Umbilical cord (tissue), 2 donors: ENCODE results near the gene ST6GALNAC4. TPM values are rescaled to one million over a fixed set of nuclear protein-coding genes. Genes with fewer than 3 reads are reported as not detected.
A peak's percentile ranks its signal among the peaks of the same experiment; 100 is the strongest.
"Not testable (repeated sequence)": the region's sequence is repeated elsewhere in the genome, so short reads cannot be mapped to it uniquely, and the experiment has no call there.

Experiments used
- DNase-seq: peaks from one replicate; pipeline ENCODE4 v3.0.0-alpha.2; 2015; ENCODE audit warnings: low spot score
- total RNA-seq: library from RNA; depleted of rRNA; stranded (reverse); fragments of >200 nt; gene quantifications from one replicate; pipeline ENCODE4 v1.2.3, GENCODE V29; 2014; ENCODE audit warnings: low replicate concordance; ENCODE audit not compliant: insufficient read depth

The ST6GALNAC4 gene
- total RNA-seq, 1 donor from 2014 or later, result 16.9 TPM

GRCh38 chr9:127886401-127886972 is 30.4 kb downstream of the ST6GALNAC4 start:
- no peak for DNase-seq

GRCh38 chr9:127885508-127886281 is 31.1 kb downstream of the ST6GALNAC4 start:
- DNase-seq, result no peak

GRCh38 chr9:127884976-127885490 is 31.8 kb downstream of the ST6GALNAC4 start:
- DNase-seq, result no peak

DNA sequence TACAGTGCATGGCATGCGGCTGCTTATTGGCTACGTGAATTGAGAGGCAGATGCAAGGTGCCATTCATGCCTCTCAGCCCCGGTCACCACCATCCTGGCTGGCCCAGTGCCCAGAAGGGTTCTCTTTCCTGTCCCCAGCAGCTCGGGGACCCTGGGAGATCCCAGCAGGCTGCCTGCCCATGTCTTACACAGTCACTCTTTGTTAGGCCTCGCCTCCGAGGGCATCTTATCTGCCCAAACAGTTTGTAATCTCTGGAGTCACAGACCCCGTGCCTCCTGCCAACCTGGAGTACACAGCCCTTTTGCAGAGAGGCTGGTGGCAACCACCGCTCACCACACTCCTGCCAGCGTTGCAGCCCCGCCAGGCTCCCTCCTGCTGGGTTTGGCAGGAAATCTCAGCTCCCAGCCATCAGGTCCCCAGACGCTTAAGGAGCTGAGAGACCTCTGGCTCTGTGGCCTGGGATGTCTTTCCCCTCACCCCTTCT is 32.4 kb downstream of the ST6GALNAC4 start:
- no peak for DNase-seq

GRCh38 chr9:127883959-127884358 is 32.9 kb downstream of the ST6GALNAC4 start:
- no peak for DNase-seq

GRCh38 chr9:127881715-127882114 is 35.1 kb downstream of the ST6GALNAC4 start:
- not testable (repeated sequence) for DNase-seq

GRCh38 chr9:127880143-127880542 is 36.7 kb downstream of the ST6GALNAC4 start:
- DNase-seq, result no peak

GRCh38 chr9:127878652-127879390 is 38.0 kb downstream of the ST6GALNAC4 start:
- DNase-seq, result no peak

GRCh38 chr9:127878001-127878651 is 38.7 kb downstream of the ST6GALNAC4 start:
- peak; percentile 69 for DNase-seq

DNA sequence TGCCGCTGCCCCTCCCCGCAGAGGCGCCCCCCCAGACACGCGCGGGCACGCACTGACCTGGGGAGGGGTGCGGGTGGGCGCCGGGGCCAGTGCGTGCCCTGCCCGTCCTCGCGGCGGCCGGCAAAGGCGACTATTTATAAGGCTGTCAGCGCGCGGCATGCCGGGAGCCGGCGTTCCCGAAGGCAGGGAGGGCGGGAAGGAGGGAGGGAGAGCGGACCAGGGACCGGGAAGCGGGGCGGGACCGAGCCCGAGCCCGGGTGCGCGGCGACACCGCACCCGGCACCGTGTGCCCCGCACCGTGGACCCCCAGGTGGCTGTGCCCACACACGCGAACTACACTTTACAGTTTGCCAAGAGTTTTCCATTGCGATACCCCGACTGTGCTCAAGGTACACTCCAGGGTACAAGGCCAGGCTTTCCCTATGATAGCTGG is 39.3 kb downstream of the ST6GALNAC4 start, which contains the start of gene AK1:
AK1 (minus strand) TSS at position 110 of the 433 bp plus-strand sequence. CDS start 3,058 bp downstream, outside the sequence.
- DNase-seq, result peak; percentile 75

- DNase-seq, result no peak
Measured at GRCh38 chr9:127876764-127877562, 39.9 kb downstream of the ST6GALNAC4 start.

GRCh38 chr9:127876026-127876763 is 40.6 kb downstream of the ST6GALNAC4 start:
- no peak for DNase-seq

DNA sequence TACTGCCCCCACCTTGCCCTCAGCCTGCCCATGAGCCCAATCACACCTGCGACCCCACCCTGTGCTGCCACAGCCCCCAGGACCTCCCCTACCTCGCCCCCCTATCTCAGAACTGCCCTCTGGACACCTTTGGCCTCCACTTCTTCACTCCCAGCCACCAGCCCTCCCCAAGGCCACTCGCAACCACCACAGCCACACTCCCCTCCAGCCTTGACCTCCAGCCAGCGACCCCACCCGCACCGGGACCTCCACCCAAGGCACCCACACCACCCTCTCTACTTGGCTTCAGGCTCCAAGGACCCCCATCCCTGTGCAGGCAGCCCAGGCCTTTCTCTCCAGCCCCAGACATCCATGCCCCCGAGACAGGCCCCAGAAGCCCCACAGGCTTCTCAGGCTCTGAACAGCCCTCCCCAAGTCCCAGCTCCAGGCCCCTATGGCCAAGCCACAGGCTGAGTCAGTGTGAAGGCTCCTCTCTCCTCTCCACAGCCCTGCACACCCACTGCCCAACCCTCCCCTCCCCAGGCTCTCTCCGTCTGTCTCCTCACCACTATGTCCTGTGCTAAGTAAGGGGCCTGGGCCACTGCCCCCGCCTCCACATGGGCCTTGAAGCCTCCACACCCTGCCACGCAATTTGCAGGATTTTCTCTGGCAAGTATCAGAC is 41.4 kb downstream of the ST6GALNAC4 start:
- DNase-seq, result peak; percentile 79

DNA sequence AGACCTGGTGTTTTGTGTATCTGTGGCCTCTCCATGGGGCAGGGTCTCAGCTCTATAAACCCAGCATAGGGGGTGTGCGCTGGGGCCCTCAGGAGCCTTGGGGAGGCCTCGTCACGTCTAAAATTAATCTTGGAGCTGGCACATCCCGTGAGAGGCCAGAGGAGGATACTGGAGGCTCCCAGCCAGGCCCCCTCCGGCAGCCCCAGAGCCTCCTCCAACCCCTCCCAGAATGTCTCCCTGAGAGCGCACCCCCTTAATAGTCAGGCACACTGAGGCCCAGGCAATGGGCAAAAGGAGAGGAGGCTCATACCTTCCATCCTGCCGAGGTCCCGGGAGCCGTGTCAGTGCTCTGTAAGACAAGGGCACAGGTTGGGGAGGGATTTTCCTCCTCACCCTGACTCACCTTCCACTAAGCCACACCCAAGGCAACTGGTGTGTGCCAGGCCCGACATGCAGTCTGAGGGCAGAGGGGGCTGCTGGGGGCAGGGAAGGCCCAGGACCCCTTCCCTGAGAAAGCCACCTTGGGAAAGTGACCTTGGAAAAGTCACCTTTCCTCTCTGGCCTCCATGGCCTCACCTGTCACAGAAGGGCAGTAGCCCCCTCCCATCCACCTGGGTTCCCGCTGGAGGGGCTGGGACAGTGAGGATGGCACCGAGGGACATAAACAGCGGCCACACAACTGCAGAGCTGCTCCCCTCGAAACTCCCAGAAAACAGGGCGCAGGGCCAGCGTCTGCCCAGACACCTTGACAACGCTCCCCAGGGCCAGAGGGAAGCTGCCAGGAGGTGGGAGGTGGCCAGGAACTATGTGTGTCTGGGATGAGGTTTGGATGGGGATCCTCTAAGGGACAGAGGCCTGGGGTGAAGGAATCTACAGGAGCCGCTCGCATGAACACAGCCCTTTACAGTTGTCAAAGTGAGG is 42.3 kb downstream of the ST6GALNAC4 start:
- DNase-seq, result no peak

DNA sequence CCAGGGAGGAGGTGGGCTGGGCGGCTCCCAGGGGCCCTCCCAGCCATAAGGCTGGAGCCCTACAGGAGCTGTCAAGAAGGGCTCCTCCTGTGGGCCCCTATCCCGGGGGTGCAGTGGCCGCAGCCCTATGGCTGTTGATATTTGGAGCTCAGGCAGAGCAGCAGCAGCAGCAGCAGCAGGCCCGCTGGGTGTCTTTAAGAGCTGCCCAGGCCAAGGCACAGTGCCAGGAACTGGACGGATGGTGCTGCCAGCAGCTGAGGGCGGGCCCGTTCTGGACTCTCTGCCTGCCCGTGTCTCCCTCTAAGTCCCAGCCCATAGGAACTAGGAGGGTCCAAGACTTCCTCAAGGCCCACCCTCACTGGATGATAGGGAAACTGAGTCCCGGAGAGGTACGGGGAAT is 43.0 kb downstream of the ST6GALNAC4 start:
- peak; percentile 82 for DNase-seq

GRCh38 chr9:127873223-127873691 is 43.6 kb downstream of the ST6GALNAC4 start:
- DNase-seq, result no peak

- no peak for DNase-seq
Measured at GRCh38 chr9:127872369-127873222, 44.2 kb downstream of the ST6GALNAC4 start.
